Nephron (organoid): Measurements from ENCODE around the gene PEX12.
"Not testable (repeated sequence)": the region's sequence is repeated elsewhere in the genome, so short reads cannot be mapped to it uniquely, and the experiment has no call there.

Experiments
- H3K27ac Mint-ChIP-seq, 3 experiments: 2 replicates each; pipeline ENCODE4 v1.8.0; 2020; ENCODE audit warnings: mixed read lengths in 3 of 3, mild to moderate bottlenecking in 2 of 3, moderate library complexity in 1 of 3
- H3K27me3 Mint-ChIP-seq: 2 replicates; pipeline ENCODE4 v1.8.0; 2021; ENCODE audit warnings: low read depth, mild to moderate bottlenecking, moderate library complexity, mixed read lengths
- H3K36me3 Mint-ChIP-seq: 2 replicates; pipeline ENCODE4 v1.8.0; 2020; ENCODE audit warnings: low read depth, mixed read lengths
- H3K4me1 Mint-ChIP-seq: 2 replicates; pipeline ENCODE4 v1.8.0; 2020; ENCODE audit warnings: mixed read lengths
- H3K4me3 Mint-ChIP-seq, 3 experiments: 2 replicates each; pipeline ENCODE4 v1.8.0; 2020; ENCODE audit warnings: mild to moderate bottlenecking in 3 of 3, mixed read lengths in 3 of 3, moderate library complexity in 2 of 3
- H3K9me3 Mint-ChIP-seq: 2 replicates; pipeline ENCODE4 v1.8.0; 2020; ENCODE audit warnings: mixed read lengths
- TF ChIP-seq, protein P1 (sequence below), 3 experiments: fragments of 200-600 bp; sonication (generic); IDR thresholded peaks; one replicate each; pipeline ENCODE4 v1.5.0; 2021; ENCODE audit warnings: antibody characterized with exemption in 3 of 3; ENCODE audit not compliant: unreplicated experiment in 3 of 3

Gene PEX12

DNA sequence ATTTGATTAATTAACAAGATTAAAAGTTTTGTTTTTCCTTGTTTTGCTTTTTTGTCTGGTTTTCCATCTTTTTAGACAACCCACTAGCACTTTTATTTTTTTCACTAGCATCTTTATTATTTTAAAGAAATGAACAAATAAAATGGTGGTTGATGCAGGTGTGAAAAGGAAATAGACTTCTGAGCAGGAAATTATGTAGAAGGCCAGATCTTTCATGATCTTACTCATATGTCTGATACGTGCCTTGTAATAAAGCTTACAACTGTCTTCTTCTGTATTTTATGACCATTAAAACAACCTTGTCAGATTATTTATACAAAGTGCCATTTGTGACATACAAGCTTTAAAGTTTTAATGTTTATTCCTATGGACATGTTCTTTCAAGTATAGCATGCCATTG, 47.2 kb downstream of the PEX12 start:
- no peaks in the 10 kb centered on the region for H3K36me3 Mint-ChIP-seq
- no peak overlapping the region for H3K4me3 Mint-ChIP-seq
- peaks cover 10% of the 10 kb centered on the region for H3K4me1 Mint-ChIP-seq
- no peak overlapping the region for H3K27ac Mint-ChIP-seq
- TF ChIP-seq, protein P1, sequence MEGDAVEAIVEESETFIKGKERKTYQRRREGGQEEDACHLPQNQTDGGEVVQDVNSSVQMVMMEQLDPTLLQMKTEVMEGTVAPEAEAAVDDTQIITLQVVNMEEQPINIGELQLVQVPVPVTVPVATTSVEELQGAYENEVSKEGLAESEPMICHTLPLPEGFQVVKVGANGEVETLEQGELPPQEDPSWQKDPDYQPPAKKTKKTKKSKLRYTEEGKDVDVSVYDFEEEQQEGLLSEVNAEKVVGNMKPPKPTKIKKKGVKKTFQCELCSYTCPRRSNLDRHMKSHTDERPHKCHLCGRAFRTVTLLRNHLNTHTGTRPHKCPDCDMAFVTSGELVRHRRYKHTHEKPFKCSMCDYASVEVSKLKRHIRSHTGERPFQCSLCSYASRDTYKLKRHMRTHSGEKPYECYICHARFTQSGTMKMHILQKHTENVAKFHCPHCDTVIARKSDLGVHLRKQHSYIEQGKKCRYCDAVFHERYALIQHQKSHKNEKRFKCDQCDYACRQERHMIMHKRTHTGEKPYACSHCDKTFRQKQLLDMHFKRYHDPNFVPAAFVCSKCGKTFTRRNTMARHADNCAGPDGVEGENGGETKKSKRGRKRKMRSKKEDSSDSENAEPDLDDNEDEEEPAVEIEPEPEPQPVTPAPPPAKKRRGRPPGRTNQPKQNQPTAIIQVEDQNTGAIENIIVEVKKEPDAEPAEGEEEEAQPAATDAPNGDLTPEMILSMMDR (IDR thresholded peaks at IDR 0.05; ENCODE audit: unreplicated experiment in 3 of 3): no peak
- peaks cover 6% of the 10 kb centered on the region for H3K9me3 Mint-ChIP-seq
- H3K27me3 Mint-ChIP-seq: peaks cover 25% of the 10 kb centered on the region

DNA sequence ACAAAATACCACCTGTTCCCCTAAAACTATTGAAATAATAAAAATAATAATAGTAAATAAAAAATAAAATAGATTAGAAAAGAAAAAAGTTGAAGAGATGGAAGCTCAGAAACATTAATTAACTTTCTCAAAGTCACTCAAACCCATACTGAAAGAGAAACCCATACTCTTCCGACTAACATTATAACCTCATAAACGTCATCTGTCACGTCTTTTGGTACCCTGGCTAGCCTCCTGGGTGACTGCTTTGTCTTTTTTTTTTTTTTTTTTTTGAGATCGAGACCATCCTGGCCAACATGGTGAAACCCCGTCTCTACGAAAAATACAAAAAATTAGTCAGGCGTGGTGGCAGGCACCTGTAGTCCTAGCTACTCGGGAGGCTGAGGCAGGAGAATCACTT, 48.5 kb downstream of the PEX12 start:
- peaks cover 9% of the 10 kb centered on the region for H3K9me3 Mint-ChIP-seq

GRCh38 chr17:35529326-35529725, 49.0 kb downstream of the PEX12 start:
- H3K36me3 Mint-ChIP-seq, H3K4me1 Mint-ChIP-seq, H3K9me3 Mint-ChIP-seq, H3K27ac Mint-ChIP-seq, H3K4me3 Mint-ChIP-seq: not testable (repeated sequence)
- peaks cover 39% of the 10 kb centered on the region for H3K27me3 Mint-ChIP-seq

More for the DNA sequence above, 48.5 kb downstream of the PEX12 start:
- TF ChIP-seq, protein P1 (IDR thresholded peaks at IDR 0.05; ENCODE audit: unreplicated experiment in 3 of 3): no peak
- no peak overlapping the region for H3K4me3 Mint-ChIP-seq
- H3K27ac Mint-ChIP-seq: no peak overlapping the region
- H3K36me3 Mint-ChIP-seq: no peaks in the 10 kb centered on the region
- peaks cover 38% of the 10 kb centered on the region for H3K27me3 Mint-ChIP-seq
- peaks cover 10% of the 10 kb centered on the region for H3K4me1 Mint-ChIP-seq
